CD4-positive, alpha-beta T cell treated with Interleukin-1 beta for 1 hour (primary cell): ENCODE measurements around the gene BTAF1.

Source experiments
- DNase-seq, 2 donors: peaks; one replicate each; pipeline ENCODE4 v3.0.0-alpha.2; 2020 to 2022

BTAF1 gene

GRCh38 chr10:92054807-92055206 lies 131.2 kb downstream of the BTAF1 start:
- no peak for DNase-seq

- no peak for DNase-seq
Observed at GRCh38 chr10:92062273-92062672, 138.7 kb downstream of the BTAF1 start.

GRCh38 chr10:92064506-92064905 lies 140.9 kb downstream of the BTAF1 start:
- no peak for DNase-seq

- DNase-seq: no peak
Observed at GRCh38 chr10:92066386-92066785, 142.8 kb downstream of the BTAF1 start.

GRCh38 chr10:92068900-92069299 lies 145.3 kb downstream of the BTAF1 start:
- DNase-seq: no peak

GRCh38 chr10:92074126-92074887 lies 150.7 kb downstream of the BTAF1 start:
- DNase-seq: no peak

- DNase-seq: no peak
Observed at GRCh38 chr10:92075829-92076228, 152.3 kb downstream of the BTAF1 start.

GRCh38 chr10:92076722-92077121 lies 153.2 kb downstream of the BTAF1 start:
- DNase-seq: no peak

GRCh38 chr10:92079003-92079402 lies 155.4 kb downstream of the BTAF1 start:
- no peak for DNase-seq
